Left lung (tissue), 14 donors: ENCODE data around the gene RAB6B. TPM values are rescaled to one million over a fixed set of nuclear protein-coding genes. Genes with fewer than 3 reads are reported as not detected.

Experiments used
- ATAC-seq: fragments of 200-7000 bp; cut with Tn5 transposase; one replicate; pipeline ENCODE4 v1.9.1; 2020; ENCODE audit warnings: moderate library complexity
- DNase-seq, 4 donors: peaks; one replicate each; pipeline ENCODE4 v3.0.0-alpha.2; 2013 to 2020
- H3K27ac ChIP-seq, 2 donors: fragments of 200-600 bp; sonication (generic) in 1 of 2; one replicate each; pipeline versions ENCODE4 v1.5.0 to v1.8.0; 2020 to 2021
- H3K27me3 ChIP-seq, 2 donors: fragments of 200-600 bp; sonication (generic) in 1 of 2; one replicate each; pipeline versions ENCODE4 v1.5.0 to v1.8.0; 2020 to 2021
- H3K36me3 ChIP-seq, 2 donors: fragments of 200-600 bp; sonication (generic) in 1 of 2; one replicate each; pipeline versions ENCODE4 v1.5.0 to v1.8.0; 2020 to 2021
- H3K4me1 ChIP-seq, 2 donors: fragments of 200-600 bp; one replicate each; pipeline ENCODE4 v1.8.0; 2021
- H3K4me3 ChIP-seq, 2 donors: fragments of 200-600 bp; sonication (generic) in 1 of 2; one replicate each; pipeline versions ENCODE4 v1.5.0 to v1.8.0; 2020 to 2021; ENCODE audit warnings: mild to moderate bottlenecking in 1 of 2
- H3K9me3 ChIP-seq, 2 donors: fragments of 200-600 bp; sonication (generic) in 1 of 2; one replicate each; pipeline versions ENCODE4 v1.5.0 to v1.8.0; 2020 to 2021
- intact Hi-C, 2 donors: fragments of 100-400 bp; cut with DNase I; formaldehyde crosslinking; loops; one replicate each; pipeline versions ENCODE4 v1.11.2 to v1.14.2; 2022
- long read RNA-seq, 12 donors: library from polyadenylated mRNA in 2 of 12; unstranded in 2 of 12; transcript quantifications; one replicate each; pipeline ENCODE4 v2.0.0 and lab custom pipeline, GENCODE V29; 2019 to 2026
- polyA plus RNA-seq, 6 donors: library from polyadenylated mRNA; unstranded; fragments of 120-200 nt; gene quantifications; one replicate each; pipeline ENCODE4 v1.2.1, GENCODE V29; 2013; ENCODE audit not compliant: insufficient read length in 6 of 6
- total RNA-seq, 2 donors: library from RNA; stranded (reverse); fragmentation: NEBNext Ultra II Directional; extraction: Animal tissue kit (Norgen Biotek cat#: 25700); gene quantifications; one replicate each; pipeline ENCODE4 v1.2.1, GENCODE V29; 2021
- TF ChIP-seq, protein P1 (sequence below), 2 donors: fragments of 200-600 bp; sonication (generic) in 1 of 2; IDR thresholded peaks; one replicate each; pipeline versions ENCODE4 v1.5.0 to v1.8.0; 2021; ENCODE audit warnings: antibody characterized with exemption in 2 of 2
- donor health status: DM: no; HTN: yes; CAD: no.
- donor health status: DM: no; HTN: no; CAD: no.

RAB6B gene
- total RNA-seq (10 to 100 TPM in 1 of 2 donors, 1 to 10 TPM in 1; 3.7 to 11.4 TPM), polyA plus RNA-seq (1 to 10 TPM; 4.8 to 9.3 (median 6.1) TPM)
- long read RNA-seq, donor 1, full-length matches to known transcripts, result 3 of 3 reads
- long read RNA-seq, donor 1, partial matches to known transcripts, result 0 of 3 reads
- long read RNA-seq, donor 1, other reads (novel, unspliced or antisense), result 0 of 3 reads
- long read RNA-seq, donor 2, full-length matches to known transcripts, result 1 of 1 reads
- long read RNA-seq, donor 2, partial matches to known transcripts, result 0 of 1 reads
- long read RNA-seq, donor 2, other reads (novel, unspliced or antisense), result 0 of 1 reads
- long read RNA-seq, donor 3, full-length matches to known transcripts, result 2 of 2 reads
- long read RNA-seq, donor 3, partial matches to known transcripts, result 0 of 2 reads
- long read RNA-seq, donor 3, other reads (novel, unspliced or antisense), result 0 of 2 reads
- long read RNA-seq, donor 4, result 0 reads
- long read RNA-seq, donor 5, full-length matches to known transcripts, result 2 of 2 reads
- long read RNA-seq, donor 5, partial matches to known transcripts, result 0 of 2 reads
- long read RNA-seq, donor 5, other reads (novel, unspliced or antisense), result 0 of 2 reads
- long read RNA-seq, donor 6, full-length matches to known transcripts, result 1 of 1 reads
- long read RNA-seq, donor 6, partial matches to known transcripts, result 0 of 1 reads
- long read RNA-seq, donor 6, other reads (novel, unspliced or antisense), result 0 of 1 reads
- long read RNA-seq, donor 7, full-length matches to known transcripts, result 2 of 2 reads
- long read RNA-seq, donor 7, partial matches to known transcripts, result 0 of 2 reads
- long read RNA-seq, donor 7, other reads (novel, unspliced or antisense), result 0 of 2 reads
- long read RNA-seq, donor 8, full-length matches to known transcripts, result 3 of 3 reads
- long read RNA-seq, donor 8, partial matches to known transcripts, result 0 of 3 reads
- long read RNA-seq, donor 8, other reads (novel, unspliced or antisense), result 0 of 3 reads
- long read RNA-seq, donor 9, result 0 reads
- long read RNA-seq, donor 10, result 0 reads
- long read RNA-seq, donor 11, full-length matches to known transcripts, result 40 of 98 reads
- long read RNA-seq, donor 11, partial matches to known transcripts, result 47 of 98 reads
- long read RNA-seq, donor 11, other reads (novel, unspliced or antisense), result 11 of 98 reads
- long read RNA-seq, donor 12, full-length matches to known transcripts, result 1 of 1 reads
- long read RNA-seq, donor 12, partial matches to known transcripts, result 0 of 1 reads
- long read RNA-seq, donor 12, other reads (novel, unspliced or antisense), result 0 of 1 reads

DNA sequence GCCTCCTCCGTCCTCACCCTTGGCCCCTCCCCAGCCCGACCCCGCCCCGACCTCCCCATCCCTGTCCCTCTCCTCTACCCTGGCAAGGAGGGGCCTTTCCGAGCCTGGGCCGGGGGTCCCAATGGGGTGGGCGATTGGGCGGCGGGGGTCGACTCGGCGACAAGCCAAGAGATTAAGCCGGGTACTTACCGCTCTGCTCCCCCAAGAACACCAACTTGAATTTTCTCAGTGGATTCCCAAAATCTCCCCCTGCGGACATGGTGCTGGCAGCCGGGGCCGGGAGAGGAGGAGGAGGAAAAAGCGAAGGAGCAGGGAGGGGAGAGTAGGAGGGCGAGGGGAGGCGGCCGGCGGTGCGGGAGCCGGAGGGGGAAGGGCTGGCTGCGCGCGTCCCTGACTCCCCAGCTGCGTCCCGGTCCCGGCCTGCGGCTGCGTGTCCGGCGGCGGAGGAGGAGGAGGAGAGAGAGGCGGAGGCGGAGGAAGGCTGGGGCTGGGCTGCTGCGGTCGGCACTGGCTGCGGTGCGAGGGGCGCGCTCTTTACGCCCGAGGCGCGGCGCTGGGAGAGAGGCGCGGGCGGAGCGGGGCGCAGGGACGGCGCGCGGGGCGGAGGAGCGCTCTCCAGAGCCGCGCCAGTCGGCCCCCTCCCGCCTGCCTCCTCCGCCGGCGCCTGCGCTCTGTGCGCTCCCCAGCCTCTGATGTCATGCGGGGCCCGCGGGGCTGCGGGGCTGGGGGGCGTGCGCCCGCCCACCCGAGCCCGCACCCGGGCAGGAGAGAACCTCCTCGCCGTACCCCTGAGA is at the start of gene RAB6B:
TSS of gene RAB6B (minus strand) at position 675 of the 794 bp plus-strand sequence. CDS start at position 259, 416 bp downstream.
- Histone ChIP-seq H3K9me3 (no peaks in the 10 kb centered on the region), H3K4me3 (peak within 1 kb of the TSS; percentile 44 to 52), H3K27me3 (peaks cover 0 to 44% of the 10 kb centered on the region in 2 donors), H3K4me1 (peaks cover 0 to 16% of the 10 kb centered on the region in 2 donors), H3K27ac (no peak within 1 kb of the TSS), H3K36me3 (no peaks in the 10 kb centered on the region)
- peak; percentile 94 for ATAC-seq
- TF ChIP-seq, protein P1, sequence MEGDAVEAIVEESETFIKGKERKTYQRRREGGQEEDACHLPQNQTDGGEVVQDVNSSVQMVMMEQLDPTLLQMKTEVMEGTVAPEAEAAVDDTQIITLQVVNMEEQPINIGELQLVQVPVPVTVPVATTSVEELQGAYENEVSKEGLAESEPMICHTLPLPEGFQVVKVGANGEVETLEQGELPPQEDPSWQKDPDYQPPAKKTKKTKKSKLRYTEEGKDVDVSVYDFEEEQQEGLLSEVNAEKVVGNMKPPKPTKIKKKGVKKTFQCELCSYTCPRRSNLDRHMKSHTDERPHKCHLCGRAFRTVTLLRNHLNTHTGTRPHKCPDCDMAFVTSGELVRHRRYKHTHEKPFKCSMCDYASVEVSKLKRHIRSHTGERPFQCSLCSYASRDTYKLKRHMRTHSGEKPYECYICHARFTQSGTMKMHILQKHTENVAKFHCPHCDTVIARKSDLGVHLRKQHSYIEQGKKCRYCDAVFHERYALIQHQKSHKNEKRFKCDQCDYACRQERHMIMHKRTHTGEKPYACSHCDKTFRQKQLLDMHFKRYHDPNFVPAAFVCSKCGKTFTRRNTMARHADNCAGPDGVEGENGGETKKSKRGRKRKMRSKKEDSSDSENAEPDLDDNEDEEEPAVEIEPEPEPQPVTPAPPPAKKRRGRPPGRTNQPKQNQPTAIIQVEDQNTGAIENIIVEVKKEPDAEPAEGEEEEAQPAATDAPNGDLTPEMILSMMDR (IDR thresholded peaks at IDR 0.05), result no peak
- intact Hi-C loops, result no loop called here
- DNase-seq, result peak in 2 of 4 donors; percentile 59 to 74

DNA sequence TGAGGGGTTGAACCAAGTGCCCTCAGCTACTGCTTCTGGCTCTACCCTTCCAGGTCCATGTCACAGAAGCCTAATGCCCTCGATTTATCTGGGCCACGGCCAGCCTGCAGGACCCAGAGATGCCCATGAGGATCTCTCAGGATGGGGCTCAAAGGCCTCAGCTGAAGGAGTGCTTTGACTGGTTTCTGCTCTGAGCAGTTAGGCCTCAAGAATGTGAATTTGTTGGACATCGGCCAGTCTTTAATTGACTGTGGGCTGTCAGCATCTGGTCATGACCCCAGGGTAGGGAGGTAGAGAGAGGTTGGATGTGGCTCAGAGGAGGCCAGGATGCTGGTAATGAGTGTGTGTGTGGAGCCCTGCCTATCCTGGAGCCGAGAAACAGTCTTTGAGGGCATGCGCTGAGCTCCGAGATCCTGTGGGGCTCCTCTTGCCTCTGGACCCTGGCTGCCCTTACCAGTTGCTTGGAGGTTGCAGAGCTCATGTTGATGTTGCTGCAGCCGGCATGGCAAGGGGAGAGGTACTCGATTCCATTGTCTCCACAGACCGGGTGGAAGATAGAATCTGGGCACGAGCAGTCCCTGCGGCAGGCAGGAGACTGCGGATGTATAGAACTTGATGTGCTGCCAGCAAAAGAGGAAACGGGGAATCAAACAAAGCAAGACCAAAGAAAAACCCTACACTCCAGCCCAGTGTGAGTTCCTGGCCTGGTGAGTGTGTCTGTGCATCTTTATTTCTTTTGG is 49.1 kb upstream of the RAB6B start:
- Histone ChIP-seq H3K9me3 (no peaks in the 10 kb centered on the region), H3K27ac (peak overlapping the region in 1 of 2 donors; percentile 67), H3K4me1 (peaks cover 17 to 45% of the 10 kb centered on the region in 2 donors), H3K27me3 (no peaks in the 10 kb centered on the region), H3K4me3 (no peak overlapping the region), H3K36me3 (peaks cover 0 to 5% of the 10 kb centered on the region in 2 donors)
- intact Hi-C loops, result no loop called here
- peak in 2 of 4 donors; percentile 32 to 53 for DNase-seq
- TF ChIP-seq, protein P1 (IDR thresholded peaks at IDR 0.05), result no peak
- ATAC-seq, result peak; percentile 3

DNA sequence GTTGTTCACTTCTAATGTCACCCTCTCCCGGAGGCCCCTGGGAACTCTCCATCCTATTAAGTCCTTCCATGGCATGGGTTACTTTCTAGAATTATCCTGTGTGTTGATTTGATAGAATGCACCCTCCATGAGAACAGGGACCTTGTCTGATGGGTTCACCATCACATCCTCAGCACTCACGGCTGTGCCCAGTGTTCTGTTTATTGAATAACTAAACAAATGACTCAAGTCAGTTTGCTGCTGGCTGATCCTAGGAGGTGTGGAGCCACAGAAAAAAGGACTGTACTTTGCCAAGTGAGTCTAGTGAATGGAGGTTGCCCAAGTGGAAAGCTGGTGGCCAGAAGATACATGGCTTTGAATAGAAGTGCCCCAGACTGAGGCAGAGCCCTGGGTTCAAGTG is 48.5 kb upstream of the RAB6B start:
- peaks cover 17 to 45% of the 10 kb centered on the region in 2 donors for H3K4me1 ChIP-seq
- H3K9me3 ChIP-seq, result no peaks in the 10 kb centered on the region
- peak overlapping the region; percentile 11 to 67 for H3K27ac ChIP-seq
- peaks cover 0 to 5% of the 10 kb centered on the region in 2 donors for H3K36me3 ChIP-seq
- intact Hi-C loops, result no loop called here
- TF ChIP-seq, protein P1 (IDR thresholded peaks at IDR 0.05), result no peak
- peak in 1 of 4 donors; percentile 30 for DNase-seq
- H3K27me3 ChIP-seq, result no peaks in the 10 kb centered on the region
- no peak overlapping the region for H3K4me3 ChIP-seq
- ATAC-seq, result peak; percentile 4

DNA sequence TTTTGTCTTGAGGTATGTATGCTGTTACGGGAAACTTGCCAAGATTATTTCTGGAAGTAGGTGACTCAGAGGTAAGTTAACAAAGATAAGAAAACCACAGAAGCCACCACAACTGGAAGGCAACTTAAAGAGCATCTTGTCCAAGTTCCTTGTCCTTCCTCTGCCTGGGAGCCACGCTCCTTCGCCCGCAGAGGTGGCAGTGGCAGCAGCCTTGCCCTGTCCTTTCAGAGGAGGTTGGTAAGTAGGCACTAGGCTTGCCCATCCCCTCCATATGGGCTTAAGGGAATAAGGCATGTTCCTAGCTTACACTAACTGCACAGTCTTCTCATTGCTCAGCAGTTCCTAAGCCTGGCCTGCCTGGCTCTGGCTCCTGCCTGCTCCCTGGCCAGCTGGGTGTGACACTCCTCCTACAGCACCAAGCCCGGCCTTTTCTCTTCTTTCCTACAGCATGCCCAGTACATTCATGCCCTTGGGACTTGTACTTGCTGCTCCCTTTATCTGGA is 48.0 kb upstream of the RAB6B start:
- Histone ChIP-seq H3K27ac (peak overlapping the region; percentile 11 to 67), H3K9me3 (no peaks in the 10 kb centered on the region), H3K4me1 (peaks cover 17 to 45% of the 10 kb centered on the region in 2 donors), H3K27me3 (no peaks in the 10 kb centered on the region), H3K4me3 (no peak overlapping the region), H3K36me3 (peaks cover 0 to 5% of the 10 kb centered on the region in 2 donors)
- intact Hi-C loops, result no loop called here
- ATAC-seq (peak; percentile 75), DNase-seq (peak in 1 of 4 donors; percentile 46)
- TF ChIP-seq, protein P1 (IDR thresholded peaks at IDR 0.05), result no peak
